Measurements from ENCODE around the gene TRAF3IP3.

- TF ChIP-seq ZNF274 (IDR thresholded peaks at IDR 0.05; ENCODE audit: low read depth, low read length): no peak
- no peak for TF ChIP-seq SUZ12 (IDR thresholded peaks at IDR 0.05; ENCODE audit: extremely low read depth, insufficient read depth, insufficient read length)
- TF ChIP-seq YY1 (IDR thresholded peaks at IDR 0.05; ENCODE audit: insufficient read depth, insufficient read length): no peak
Observed at GRCh38 chr1:209786146-209786545, 30.3 kb downstream of the TRAF3IP3 start.
